Natural killer cell (primary cell): ENCODE measurements around the gene FGR. TPM values are rescaled to one million over a fixed set of nuclear protein-coding genes. Genes with fewer than 3 reads are reported as not detected.
A peak's percentile ranks its signal among the peaks of the same experiment; 100 is the strongest.
"Not testable (repeated sequence)": the region's sequence is repeated elsewhere in the genome, so short reads cannot be mapped to it uniquely, and the experiment has no call there.

Experiments
- ATAC-seq, 3 donors: fragments of 150-1000 bp in 2 of 3; fragments of 200-7000 bp in 1 of 3; cut with Tn5 transposase; 1 replicate in 1 of 3; 2 replicates in 2 of 3; pipeline ENCODE4 v1.10.0; 2021; ENCODE audit warnings: mild to moderate bottlenecking in 2 of 3, moderate library complexity in 2 of 3
- DNase-seq, 2 donors: peaks; one replicate each; pipeline versions ENCODE4 v3.0.0 to v3.0.0-alpha.2; 2013 to 2021; ENCODE audit warnings: mixed read lengths in 1 of 2
- H3K27ac ChIP-seq: one replicate; pipeline ENCODE4 v1.5.1; 2013; ENCODE audit warnings: mild to moderate bottlenecking, low read length
- H3K27me3 ChIP-seq: one replicate; pipeline ENCODE4 v1.6.1; 2013; ENCODE audit warnings: low read length; ENCODE audit not compliant: control insufficient read depth, insufficient read depth
- H3K36me3 ChIP-seq: one replicate; pipeline ENCODE4 v1.6.1; 2013; ENCODE audit warnings: low read length; ENCODE audit not compliant: control insufficient read depth, insufficient read depth
- H3K4me1 ChIP-seq: one replicate; pipeline ENCODE4 v1.6.1; 2013; ENCODE audit warnings: low read length; ENCODE audit not compliant: control insufficient read depth, insufficient read depth
- H3K4me3 ChIP-seq: one replicate; pipeline ENCODE4 v1.5.1; 2013; ENCODE audit warnings: low read length
- H3K9me3 ChIP-seq: one replicate; pipeline ENCODE4 v1.6.1; 2013; ENCODE audit warnings: low read length; ENCODE audit not compliant: control insufficient read depth, insufficient read depth
- H3K27ac Mint-ChIP-seq, 2 donors: one replicate each; pipeline ENCODE4 v1.8.0; 2022; ENCODE audit warnings: mild to moderate bottlenecking in 2 of 2, mixed read lengths in 2 of 2, moderate library complexity in 1 of 2
- H3K27me3 Mint-ChIP-seq, 2 donors: one replicate each; pipeline ENCODE4 v1.8.0; 2022; ENCODE audit warnings: low read depth in 2 of 2, mixed read lengths in 2 of 2
- H3K36me3 Mint-ChIP-seq: one replicate; pipeline ENCODE4 v1.8.0; 2022; ENCODE audit warnings: mixed read lengths
- H3K4me1 Mint-ChIP-seq, 2 donors: one replicate each; pipeline ENCODE4 v1.8.0; 2022; ENCODE audit warnings: mixed read lengths in 2 of 2
- H3K4me3 Mint-ChIP-seq: one replicate; pipeline ENCODE4 v1.8.0; 2022; ENCODE audit warnings: mild to moderate bottlenecking, moderate library complexity, mixed read lengths
- H3K9me3 Mint-ChIP-seq, 2 donors: one replicate each; pipeline ENCODE4 v1.8.0; 2022; ENCODE audit warnings: mixed read lengths in 2 of 2
- WGBS: methylation state at CpG from one replicate; pipeline ENCODE4 v1.1.7; 2013; ENCODE audit warnings: missing lambda C conversion rate; ENCODE audit not compliant: insufficient coverage; 5-methylcytosine and 5-hydroxymethylcytosine counted together
- intact Hi-C: fragments of 100-400 bp; cut with micrococcal nuclease; formaldehyde crosslinking; loops from one replicate; pipeline ENCODE4 v1.14.2; 2022
- total RNA-seq, 4 donors: library from RNA; stranded (reverse); fragments of 120-200 nt in 1 of 4; gene quantifications; one replicate each; pipeline versions ENCODE4 v1.2.3 to v1.2.4, GENCODE V29; 2013 to 2022
- TF ChIP-seq, protein P1 (sequence below): fragments of 200-600 bp; IDR thresholded peaks from one replicate; pipeline ENCODE4 v1.8.0; 2022; ENCODE audit warnings: antibody characterized with exemption

Gene FGR
- total RNA-seq, 3 donors from 2014 or later (not counting 1 experiment from before 2014, with no cell fraction given) = 353 to 452 (median 362) TPM

DNA sequence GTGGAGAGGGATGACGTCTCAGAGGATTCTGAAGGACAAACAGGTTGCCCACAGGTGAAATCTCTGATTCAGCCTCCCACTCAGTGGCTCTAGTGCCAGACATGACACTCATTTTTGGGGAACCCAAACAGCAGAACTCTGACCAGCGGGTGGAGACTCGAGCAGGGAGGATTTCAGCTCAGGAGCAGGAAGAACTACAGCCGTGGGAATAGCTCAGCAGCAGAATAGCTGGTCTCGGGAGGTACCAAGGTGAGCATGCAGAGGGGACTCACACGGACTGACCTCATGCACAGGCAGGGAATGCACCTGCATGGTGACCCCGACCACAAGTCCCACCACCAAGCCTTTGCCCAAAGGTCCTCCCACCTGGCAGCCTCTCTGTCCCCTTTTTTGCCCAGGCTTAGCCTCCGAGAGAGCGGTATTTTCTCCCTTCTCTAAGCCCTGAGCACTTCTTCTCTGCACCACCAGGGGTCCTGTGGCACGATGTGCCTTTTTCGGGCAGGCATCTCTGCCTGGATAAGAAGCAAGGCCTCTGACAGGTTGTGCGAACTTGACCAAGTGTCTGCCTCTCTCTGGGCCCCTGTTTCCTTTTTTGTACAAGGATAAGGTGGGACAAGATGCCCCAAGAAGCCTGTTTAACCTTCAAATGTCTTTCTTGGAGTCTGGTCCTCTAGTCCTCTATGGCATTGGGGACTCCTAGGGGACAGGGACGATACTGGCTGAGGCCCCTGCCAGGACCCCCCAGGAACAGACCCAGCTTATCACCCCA, 8.8 kb upstream of the FGR start:
- intact Hi-C loops = loop anchor here (1.0 kb wide), 2 partner anchors 16 to 20 kb away; no protein-coding TSS in a partner anchor
- Histone ChIP-seq H3K27ac (peak overlapping the region; percentile 53), H3K4me1 (peaks cover 17% of the 10 kb centered on the region), H3K36me3 (no peaks in the 10 kb centered on the region), H3K9me3 (no peaks in the 10 kb centered on the region), H3K27me3 (no peaks in the 10 kb centered on the region), H3K4me3 (no peak overlapping the region)
- H3K36me3 Mint-ChIP-seq = no peaks in the 10 kb centered on the region
- TF ChIP-seq, protein P1, sequence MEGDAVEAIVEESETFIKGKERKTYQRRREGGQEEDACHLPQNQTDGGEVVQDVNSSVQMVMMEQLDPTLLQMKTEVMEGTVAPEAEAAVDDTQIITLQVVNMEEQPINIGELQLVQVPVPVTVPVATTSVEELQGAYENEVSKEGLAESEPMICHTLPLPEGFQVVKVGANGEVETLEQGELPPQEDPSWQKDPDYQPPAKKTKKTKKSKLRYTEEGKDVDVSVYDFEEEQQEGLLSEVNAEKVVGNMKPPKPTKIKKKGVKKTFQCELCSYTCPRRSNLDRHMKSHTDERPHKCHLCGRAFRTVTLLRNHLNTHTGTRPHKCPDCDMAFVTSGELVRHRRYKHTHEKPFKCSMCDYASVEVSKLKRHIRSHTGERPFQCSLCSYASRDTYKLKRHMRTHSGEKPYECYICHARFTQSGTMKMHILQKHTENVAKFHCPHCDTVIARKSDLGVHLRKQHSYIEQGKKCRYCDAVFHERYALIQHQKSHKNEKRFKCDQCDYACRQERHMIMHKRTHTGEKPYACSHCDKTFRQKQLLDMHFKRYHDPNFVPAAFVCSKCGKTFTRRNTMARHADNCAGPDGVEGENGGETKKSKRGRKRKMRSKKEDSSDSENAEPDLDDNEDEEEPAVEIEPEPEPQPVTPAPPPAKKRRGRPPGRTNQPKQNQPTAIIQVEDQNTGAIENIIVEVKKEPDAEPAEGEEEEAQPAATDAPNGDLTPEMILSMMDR = peak; percentile 88
- H3K27me3 Mint-ChIP-seq = no peaks in the 10 kb centered on the region
- peaks cover 13 to 30% of the 10 kb centered on the region in 2 donors for H3K4me1 Mint-ChIP-seq
- WGBS = 36% methylated on average over 13 of the region's 13 CpGs
- no peaks in the 10 kb centered on the region for H3K9me3 Mint-ChIP-seq
- ATAC-seq (peak; percentile 94 to 100 (median 100)), DNase-seq (peak; percentile 65 to 89)
- no peak overlapping the region for H3K4me3 Mint-ChIP-seq
- H3K27ac Mint-ChIP-seq = peak overlapping the region; percentile 76 to 80

DNA sequence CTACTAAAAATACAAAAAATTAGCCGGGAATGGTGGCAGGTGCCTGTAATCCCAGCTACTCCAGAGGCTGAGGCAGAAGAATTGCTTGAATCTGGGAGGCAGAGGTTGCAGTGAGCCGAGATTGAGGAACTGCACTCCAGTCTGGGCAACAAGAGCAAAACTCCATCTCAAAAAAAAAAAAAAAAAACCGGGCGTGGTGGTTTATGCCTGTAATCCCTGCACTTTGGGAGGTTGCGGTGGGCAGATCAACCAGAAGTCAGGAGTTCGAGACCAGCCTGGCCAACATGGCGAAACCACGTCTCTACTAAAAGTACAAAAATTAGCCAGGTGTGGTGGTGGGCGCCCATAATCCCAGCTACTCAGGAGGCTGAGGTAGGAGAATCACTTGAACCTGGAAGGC, 5.5 kb upstream of the FGR start:
- H3K4me1 ChIP-seq = peaks cover 31% of the 10 kb centered on the region
- H3K36me3 Mint-ChIP-seq, H3K27me3 Mint-ChIP-seq, intact Hi-C loops, H3K27ac Mint-ChIP-seq, DNase-seq, ATAC-seq, H3K27ac ChIP-seq, H3K9me3 Mint-ChIP-seq, H3K4me3 ChIP-seq, H3K4me3 Mint-ChIP-seq, H3K9me3 ChIP-seq, H3K36me3 ChIP-seq, H3K27me3 ChIP-seq: not testable (repeated sequence)
- H3K4me1 Mint-ChIP-seq = peaks cover 20 to 46% of the 10 kb centered on the region in 2 donors
- 97% methylated on average over 8 of the region's 9 CpGs for WGBS

DNA sequence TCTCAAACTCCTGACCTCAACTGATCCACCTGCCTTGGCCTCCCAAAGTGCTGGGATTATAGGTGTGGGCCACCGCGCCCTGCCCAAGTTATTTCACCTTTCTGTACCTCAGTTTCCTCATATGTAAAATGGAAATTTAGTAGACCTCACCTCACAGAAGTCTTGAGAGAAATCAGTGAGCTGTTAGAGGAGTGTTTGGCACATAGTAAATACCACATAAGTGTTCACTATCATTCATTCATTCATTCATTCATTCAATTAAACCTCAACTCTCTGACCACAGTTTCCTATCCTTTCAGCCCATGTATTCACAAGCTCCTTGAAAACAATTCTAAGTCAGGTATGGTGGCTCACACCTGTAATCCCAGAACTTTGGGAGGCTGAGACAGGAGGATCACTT, 3.8 kb upstream of the FGR start:
- WGBS = 100% methylated on average over 2 of the region's 2 CpGs
- intact Hi-C loops = no loop called here
- H3K36me3 Mint-ChIP-seq = no peaks in the 10 kb centered on the region

DNA sequence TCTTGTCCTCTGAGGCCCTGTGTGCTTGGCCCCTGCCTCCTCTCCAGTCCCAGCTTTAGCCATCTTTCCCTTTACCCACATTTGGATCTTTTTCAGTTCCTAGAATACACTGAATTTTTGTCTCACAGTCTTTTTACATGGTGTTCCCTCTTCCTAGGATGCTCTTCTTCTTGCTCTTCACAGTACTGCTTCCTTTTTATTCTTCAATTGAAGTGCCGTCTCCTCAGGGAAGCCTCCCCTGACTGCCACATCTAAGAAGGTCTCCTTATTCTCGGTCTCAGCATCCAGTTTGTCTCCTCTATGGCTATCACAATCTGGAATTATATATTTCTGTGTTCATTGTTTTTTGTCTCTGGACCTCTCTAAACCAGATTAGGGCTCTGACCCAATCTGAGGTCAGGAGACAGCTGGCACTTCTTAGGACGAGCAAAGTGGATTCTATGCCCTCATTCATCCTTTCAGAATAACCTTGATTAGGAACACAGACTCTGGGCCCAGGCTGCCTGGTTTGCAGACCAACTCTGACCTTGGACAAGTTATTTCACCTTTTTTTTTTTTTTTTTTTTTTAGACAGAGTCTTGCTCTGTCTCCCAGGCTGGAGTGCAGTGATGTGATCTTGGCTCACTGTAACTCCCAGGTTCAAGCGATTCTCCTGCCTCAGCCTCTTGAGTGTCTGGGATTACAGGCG, 3.2 kb upstream of the FGR start:
- Mint-ChIP-seq H3K27ac (peak overlapping the region; percentile 15 to 51), H3K27me3 (no peaks in the 10 kb centered on the region), H3K9me3 (no peaks in the 10 kb centered on the region), H3K4me1 (peaks cover 14 to 49% of the 10 kb centered on the region in 2 donors), H3K36me3 (no peaks in the 10 kb centered on the region), H3K4me3 (no peak overlapping the region)
- Histone ChIP-seq H3K27ac (no peak overlapping the region), H3K27me3 (no peaks in the 10 kb centered on the region), H3K36me3 (no peaks in the 10 kb centered on the region), H3K4me3 (no peak overlapping the region), H3K9me3 (no peaks in the 10 kb centered on the region), H3K4me1 (peaks cover 39% of the 10 kb centered on the region)
- WGBS = 81% methylated on average over 4 of the region's 5 CpGs
- intact Hi-C loops = no loop called here
- DNase-seq = no peak
- ATAC-seq = no peak
- TF ChIP-seq, protein P1 = no peak

More for the DNA sequence above, 3.8 kb upstream of the FGR start:
- Histone ChIP-seq H3K4me1 (peaks cover 39% of the 10 kb centered on the region), H3K9me3 (no peaks in the 10 kb centered on the region), H3K4me3 (no peak overlapping the region), H3K27me3 (no peaks in the 10 kb centered on the region), H3K27ac (no peak overlapping the region), H3K36me3 (no peaks in the 10 kb centered on the region)
- Mint-ChIP-seq H3K4me3 (no peak overlapping the region), H3K27ac (peak overlapping the region in 1 of 2 donors; percentile 51), H3K27me3 (no peaks in the 10 kb centered on the region), H3K4me1 (peaks cover 13 to 48% of the 10 kb centered on the region in 2 donors), H3K9me3 (no peaks in the 10 kb centered on the region)
- TF ChIP-seq, protein P1 = no peak
- ATAC-seq = no peak
- no peak for DNase-seq
